HEK293 (cell line): ENCODE data around the gene C2CD2.

ENCODE experiments used
- CTCF ChIA-PET: fragments of 350-600 bp; formaldehyde crosslinking; extraction: SDS; loops from one replicate; lab custom pipeline; 2021; ENCODE audit warnings: antibody characterized with exemption; lab: Yijun Ruan, JAX
- POLR2A ChIA-PET: fragments of 300-600 bp; formaldehyde crosslinking; extraction: SDS; loops from one replicate; lab custom pipeline; 2020; ENCODE audit warnings: antibody characterized with exemption, inconsistent platforms; lab: Yijun Ruan, JAX
- H3K27ac ChIP-seq: fragments of 200-500 bp; sonication (Bioruptor generic); 2 replicates; pipeline ENCODE4 v1.5.1; 2014; ENCODE audit warnings: low read depth, low read length, control low read depth, inconsistent platforms; ENCODE audit errors: extremely low read depth
- H3K36me3 ChIP-seq, 2 experiments: fragments of 200-500 bp in 1 of 2; sonication (Bioruptor generic) in 1 of 2; 1 replicate in 1 of 2; 2 replicates in 1 of 2; pipeline ENCODE4 v1.5.1; 2014 to 2017; ENCODE audit warnings: inconsistent platforms in 2 of 2, low read length in 2 of 2; ENCODE audit not compliant: control insufficient read depth in 2 of 2, insufficient read depth in 1 of 2
- H3K4me1 ChIP-seq: fragments of 200-500 bp; sonication (Bioruptor generic); 2 replicates; pipeline ENCODE4 v1.5.1; 2014; ENCODE audit warnings: mild to moderate bottlenecking, low read length, inconsistent platforms; ENCODE audit not compliant: control insufficient read depth, insufficient read depth
- H3K4me3 ChIP-seq: 2 replicates; pipeline ENCODE4 v1.5.1; 2011; ENCODE audit warnings: low read depth, mild to moderate bottlenecking, control low read depth, low read length, moderate library complexity
- H3K9me3 ChIP-seq: fragments of 200-500 bp; sonication (Bioruptor generic); 2 replicates; pipeline ENCODE4 v1.5.1; 2014; ENCODE audit warnings: low read depth, low read length, inconsistent platforms; ENCODE audit not compliant: control insufficient read depth, insufficient read depth
- GLIS1 ChIP-seq: fragments of 450-650 bp; formaldehyde crosslinking; IDR thresholded peaks from 2 replicates; pipeline ENCODE4 v1.5.1; 2016; ENCODE audit warnings: missing biosample characterization, missing genetic modification characterization
- HOXC10 ChIP-seq: sonication (generic); formaldehyde crosslinking; IDR thresholded peaks from 2 replicates; pipeline ENCODE4 v1.8.1; 2023; ENCODE audit warnings: mild to moderate bottlenecking, missing genetic modification reagents
- KLF10 ChIP-seq: fragments of 450-650 bp; IDR thresholded peaks from 2 replicates; pipeline ENCODE4 v1.5.1; 2018; ENCODE audit warnings: missing biosample characterization, mild to moderate bottlenecking, missing genetic modification characterization
- KLF16 ChIP-seq: fragments of 450-650 bp; formaldehyde crosslinking; IDR thresholded peaks from 2 replicates; pipeline ENCODE4 v1.5.1; 2017; ENCODE audit warnings: missing biosample characterization, missing genetic modification characterization
- PATZ1 ChIP-seq: fragments of 450-650 bp; formaldehyde crosslinking; IDR thresholded peaks from 2 replicates; pipeline ENCODE4 v1.5.1; 2016; ENCODE audit warnings: missing biosample characterization, missing genetic modification characterization
- SCRT2 ChIP-seq: fragments of 450-650 bp; formaldehyde crosslinking; IDR thresholded peaks from 2 replicates; pipeline ENCODE4 v1.5.1; 2016; ENCODE audit warnings: missing biosample characterization, missing genetic modification characterization
- ZBTB20 ChIP-seq: fragments of 450-650 bp; formaldehyde crosslinking; IDR thresholded peaks from 2 replicates; pipeline ENCODE4 v1.5.1; 2016; ENCODE audit warnings: missing biosample characterization, missing genetic modification characterization
- ZNF146 ChIP-seq: fragments of 450-650 bp; formaldehyde crosslinking; IDR thresholded peaks from 2 replicates; pipeline ENCODE4 v1.5.1; 2016; ENCODE audit warnings: missing biosample characterization, missing genetic modification characterization
- ZNF169 ChIP-seq: fragments of 450-650 bp; formaldehyde crosslinking; IDR thresholded peaks from 2 replicates; pipeline ENCODE4 v1.5.1; 2016; ENCODE audit warnings: missing biosample characterization, missing genetic modification characterization
- ZNF24 ChIP-seq: fragments of 450-650 bp; formaldehyde crosslinking; IDR thresholded peaks from 2 replicates; pipeline ENCODE4 v1.5.1; 2016; ENCODE audit warnings: missing biosample characterization, missing genetic modification characterization
- ZNF292 ChIP-seq: fragments of 450-650 bp; formaldehyde crosslinking; IDR thresholded peaks from 2 replicates; pipeline ENCODE4 v1.5.1; 2016; ENCODE audit warnings: low read depth, missing biosample characterization, missing genetic modification characterization, borderline replicate concordance
- ZNF366 ChIP-seq: fragments of 450-650 bp; formaldehyde crosslinking; conservative IDR thresholded peaks from 2 replicates; pipeline ENCODE4 v1.5.1; 2016; ENCODE audit warnings: missing biosample characterization, missing genetic modification characterization
- ZNF423 ChIP-seq: fragments of 450-650 bp; formaldehyde crosslinking; IDR thresholded peaks from 2 replicates; pipeline ENCODE4 v1.5.1; 2016; ENCODE audit warnings: missing biosample characterization, missing genetic modification characterization
- ZNF514 ChIP-seq: fragments of 450-650 bp; formaldehyde crosslinking; IDR thresholded peaks from 2 replicates; pipeline ENCODE4 v1.5.1; 2016; ENCODE audit warnings: missing biosample characterization, missing genetic modification characterization
- ZNF549 ChIP-seq: fragments of 450-650 bp; IDR thresholded peaks from 2 replicates; pipeline ENCODE4 v1.5.1; 2018; ENCODE audit warnings: missing biosample characterization, missing genetic modification characterization, mild to moderate bottlenecking, inconsistent platforms, moderate library complexity
- ZNF561 ChIP-seq: fragments of 450-650 bp; IDR thresholded peaks from 2 replicates; pipeline ENCODE4 v1.5.1; 2018; ENCODE audit warnings: missing biosample characterization, missing genetic modification characterization, borderline replicate concordance
- ZNF621 ChIP-seq: fragments of 450-650 bp; formaldehyde crosslinking; IDR thresholded peaks from 2 replicates; pipeline ENCODE4 v1.5.1; 2017; ENCODE audit warnings: missing biosample characterization, missing genetic modification characterization
- ZNF626 ChIP-seq: fragments of 450-650 bp; sonication (Bioruptor Pico); formaldehyde crosslinking; IDR thresholded peaks from 2 replicates; pipeline ENCODE4 v1.5.1; 2018; ENCODE audit warnings: missing biosample characterization, missing genetic modification characterization, inconsistent platforms
- ZNF639 ChIP-seq: fragments of 450-650 bp; formaldehyde crosslinking; IDR thresholded peaks from 2 replicates; pipeline ENCODE4 v1.5.1; 2016; ENCODE audit warnings: missing biosample characterization, missing genetic modification characterization
- ZNF660 ChIP-seq: fragments of 450-650 bp; IDR thresholded peaks from 2 replicates; pipeline ENCODE4 v1.5.1; 2018; ENCODE audit warnings: missing biosample characterization, mild to moderate bottlenecking, missing genetic modification characterization
- ZNF677 ChIP-seq: fragments of 450-650 bp; IDR thresholded peaks from 2 replicates; pipeline ENCODE4 v1.5.0; 2018; ENCODE audit warnings: missing biosample characterization, mild to moderate bottlenecking, missing genetic modification characterization, moderate library complexity
- ZNF785 ChIP-seq: fragments of 450-650 bp; formaldehyde crosslinking; IDR thresholded peaks from 2 replicates; pipeline ENCODE4 v1.5.1; 2016; ENCODE audit warnings: missing biosample characterization, missing genetic modification characterization
- ZNF830 ChIP-seq: fragments of 450-650 bp; IDR thresholded peaks from 2 replicates; pipeline ENCODE4 v1.5.0; 2018; ENCODE audit warnings: missing biosample characterization, missing genetic modification characterization, low read depth, mild to moderate bottlenecking, moderate library complexity
- ZSCAN18 ChIP-seq: fragments of 450-650 bp; formaldehyde crosslinking; IDR thresholded peaks from 2 replicates; pipeline ENCODE4 v1.5.1; 2016; ENCODE audit warnings: missing biosample characterization, missing genetic modification characterization
- ZXDB ChIP-seq: fragments of 450-650 bp; formaldehyde crosslinking; IDR thresholded peaks from 2 replicates; pipeline ENCODE4 v1.5.1; 2016; ENCODE audit warnings: missing biosample characterization, missing genetic modification characterization

Gene C2CD2

GRCh38 chr21:41858466-41859296 is 95.1 kb downstream of the C2CD2 start:
- CTCF ChIA-PET, result interaction anchor here (0.6 kb wide), 1 partner anchor 574 kb away, joined by 4 read pairs; no protein-coding TSS in a partner anchor
- POLR2A ChIA-PET, result no interaction called here
- TF ChIP-seq ZNF423 (tag by site-specific recombination) (no peak), ZNF169 (tag by site-specific recombination) (no peak), ZNF24 (tag by site-specific recombination) (no peak), ZNF677 (tag by site-specific recombination) (no peak), ZNF366 (tag by site-specific recombination) (no peak), ZNF621 (tag by site-specific recombination) (no peak), KLF16 (tag by site-specific recombination) (no peak), ZNF830 (tag by site-specific recombination) (no peak), ZNF785 (no peak), ZNF660 (tag by site-specific recombination) (no peak), ZSCAN18 (tag by site-specific recombination) (no peak), ZNF549 (tag by site-specific recombination) (no peak), HOXC10 (CRISPR knock-in tag) (no peak)
- Histone ChIP-seq H3K9me3 (no peaks in the 10 kb centered on the region), H3K36me3 (peaks cover 0 to 44% of the 10 kb centered on the region in 2 experiments; a peak in 1 of 3 replicates), H3K4me3 (no peak overlapping the region), H3K4me1 (peaks cover 4% of the 10 kb centered on the region), H3K27ac (no peak overlapping the region)

- CTCF ChIA-PET, result interaction anchor here (0.5 kb wide), 1 partner anchor 688 kb away, joined by 4 read pairs; no protein-coding TSS in a partner anchor
- Histone ChIP-seq H3K9me3 (no peaks in the 10 kb centered on the region), H3K27ac (no peak overlapping the region), H3K4me1 (no peaks in the 10 kb centered on the region), H3K36me3 (peaks cover 0 to 50% of the 10 kb centered on the region in 2 experiments; a peak in 1 of 3 replicates), H3K4me3 (no peak overlapping the region)
- TF ChIP-seq ZNF639 (no peak), SCRT2 (0 out of 2 replicates have a peak, but pooled peaks have one; percentile 20)
- POLR2A ChIA-PET, result no interaction called here
These were observed 96.0 kb downstream of the C2CD2 start for GRCh38 chr21:41857771-41858300.

GRCh38 chr21:41856572-41856971 is 97.2 kb downstream of the C2CD2 start:
- CTCF ChIA-PET, result interaction anchor here (0.8 kb wide), 1 partner anchor 21 kb away, joined by 3 read pairs; no protein-coding TSS in a partner anchor
- Histone ChIP-seq H3K4me1 (no peaks in the 10 kb centered on the region), H3K9me3 (no peaks in the 10 kb centered on the region), H3K27ac (no peak overlapping the region), H3K4me3 (no peak overlapping the region), H3K36me3 (peaks cover 0 to 54% of the 10 kb centered on the region in 2 experiments; a peak in 1 of 3 replicates)
- POLR2A ChIA-PET, result no interaction called here
- TF ChIP-seq ZNF146 (tag by site-specific recombination) (no peak), ZNF292 (tag by site-specific recombination) (no peak), ZNF514 (tag by site-specific recombination) (no peak), ZBTB20 (tag by site-specific recombination) (no peak), ZXDB (tag by site-specific recombination) (no peak), GLIS1 (tag by site-specific recombination) (no peak), PATZ1 (no peak), ZNF561 (tag by site-specific recombination) (no peak), KLF10 (tag by site-specific recombination) (no peak), ZNF626 (no peak)
